GM18511 (cell line): ENCODE data around the gene SNED1.

Experiments used
- ATAC-seq: cut with Tn5 transposase; IDR thresholded peaks from one replicate; pipeline ENCODE4 v1.9.1; 2021; ENCODE audit warnings: mild to moderate bottlenecking, moderate library complexity; ENCODE audit not compliant: unreplicated experiment

SNED1 gene

GRCh38 chr2:240991378-240992263 lies 6.8 kb upstream of the SNED1 start:
- no peak for ATAC-seq

- no peak for ATAC-seq
Observed at GRCh38 chr2:240992572-240993291, 5.7 kb upstream of the SNED1 start.

- ATAC-seq = no peak
Observed at GRCh38 chr2:240993446-240994170, 4.8 kb upstream of the SNED1 start.

GRCh38 chr2:240994171-240994896 lies 4.1 kb upstream of the SNED1 start:
- ATAC-seq = no peak

GRCh38 chr2:240995041-240996021 lies 3.1 kb upstream of the SNED1 start:
- ATAC-seq = no peak

GRCh38 chr2:240996161-240996833 lies 2.1 kb upstream of the SNED1 start:
- no peak for ATAC-seq

GRCh38 chr2:240996834-240997140 lies 1.6 kb upstream of the SNED1 start:
- ATAC-seq = no peak

GRCh38 chr2:240997141-240997855 lies 1.1 kb upstream of the SNED1 start:
- no peak for ATAC-seq

- no peak for ATAC-seq
Observed at GRCh38 chr2:240998706-240998994, 232 bp downstream of the SNED1 start.

GRCh38 chr2:240998995-240999791 lies 775 bp downstream of the SNED1 start:
- no peak for ATAC-seq

GRCh38 chr2:240999873-241000541 lies 1.6 kb downstream of the SNED1 start:
- no peak for ATAC-seq

- ATAC-seq = no peak
Observed at GRCh38 chr2:241000831-241001321, 2.5 kb downstream of the SNED1 start.

GRCh38 chr2:241001413-241002274 lies 3.2 kb downstream of the SNED1 start:
- no peak for ATAC-seq

GRCh38 chr2:241002275-241003046 lies 4.0 kb downstream of the SNED1 start:
- no peak for ATAC-seq

GRCh38 chr2:241003047-241003360 lies 4.6 kb downstream of the SNED1 start:
- ATAC-seq = no peak

GRCh38 chr2:241003369-241003768 lies 5.0 kb downstream of the SNED1 start:
- ATAC-seq = no peak
